ENCODE data around the gene ETV6.

DNA sequence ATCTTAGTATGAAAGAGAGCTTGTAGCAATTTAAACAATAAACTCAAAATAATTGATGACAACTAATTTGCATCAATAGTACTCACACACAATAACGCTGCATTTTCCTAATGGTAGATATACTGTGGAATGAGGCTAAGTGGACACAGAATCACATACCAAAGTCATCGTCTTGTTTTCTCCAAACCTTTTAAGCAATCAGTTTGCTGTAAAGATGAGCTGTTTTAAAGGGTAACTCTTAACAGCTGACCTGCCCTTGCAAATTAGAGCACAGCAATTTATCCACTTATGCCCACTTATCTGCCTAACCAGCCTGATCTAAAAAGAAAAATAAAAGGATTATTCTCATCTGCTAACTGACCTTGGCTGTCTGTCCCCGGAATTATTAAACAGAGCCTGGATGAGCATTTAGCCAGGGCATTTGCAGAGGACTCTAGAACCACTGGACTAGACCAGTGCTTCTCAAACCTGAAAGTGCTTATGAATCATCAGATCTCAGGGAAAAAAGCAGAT, 247.0 kb downstream of the ETV6 start:
- TF ChIP-seq CTCF (conservative IDR thresholded peaks at IDR 0.05 in 1 of 2, IDR thresholded peaks at IDR 0.05 in 1 of 2; ENCODE audit: extremely low read depth in 1 of 2, insufficient read depth in 1 of 2, low read depth in 1 of 2, low read length in 2 of 2) = no peak
- TF ChIP-seq EZH2 (IDR thresholded peaks at IDR 0.05; ENCODE audit: borderline replicate concordance, low read length) = no peak

Measured in mammary epithelial cell (primary cell).